Transverse colon (tissue), 4 donors: ENCODE measurements around the gene RBM19. TPM values are rescaled to one million over a fixed set of nuclear protein-coding genes. Genes with fewer than 3 reads are reported as not detected.

Experiments
- DNase-seq: peaks from one replicate; pipeline ENCODE4 v3.0.0-alpha.2; 2019
- H3K27ac ChIP-seq, 4 donors: fragments of 200-600 bp; sonication (generic); 2 replicates each; pipeline ENCODE4 v1.5.1; 2016 to 2018; ENCODE audit warnings: inconsistent platforms in 4 of 4
- H3K27me3 ChIP-seq: fragments of 200-600 bp; sonication (generic); 2 replicates; pipeline ENCODE4 v1.5.1; 2017; ENCODE audit warnings: inconsistent platforms
- H3K36me3 ChIP-seq, 4 donors: fragments of 200-600 bp; sonication (generic); 2 replicates each; pipeline ENCODE4 v1.5.1; 2017 to 2019; ENCODE audit warnings: inconsistent platforms in 4 of 4
- H3K4me1 ChIP-seq, 4 donors: fragments of 200-600 bp; sonication (generic); 2 replicates each; pipeline ENCODE4 v1.5.1; 2017 to 2020; ENCODE audit warnings: inconsistent platforms in 4 of 4
- H3K4me3 ChIP-seq, 4 donors: fragments of 200-600 bp; sonication (generic); 1 replicate in 1 of 4; 2 replicates in 3 of 4; pipeline versions ENCODE4 v1.5.1 to v1.6.1; 2017 to 2019; ENCODE audit warnings: inconsistent platforms in 4 of 4
- H3K9me3 ChIP-seq, 2 donors: fragments of 200-600 bp; sonication (generic); 2 replicates each; pipeline ENCODE4 v1.5.1; 2017 to 2019; ENCODE audit warnings: inconsistent platforms in 2 of 2
- EP300 ChIP-seq: sonication (generic); formaldehyde crosslinking; IDR thresholded peaks from one replicate; pipeline ENCODE4 v1.6.1; 2017; ENCODE audit warnings: antibody characterized with exemption, low read depth
- POLR2A ChIP-seq: fragments of 450-650 bp; IDR thresholded peaks from one replicate; pipeline ENCODE4 v1.6.1; 2016; ENCODE audit warnings: antibody characterized with exemption, mild to moderate bottlenecking, moderate library complexity
- POLR2AphosphoS5 ChIP-seq, 3 donors: sonication (generic); formaldehyde crosslinking; IDR thresholded peaks; one replicate each; pipeline ENCODE4 v1.6.1; 2016; ENCODE audit warnings: antibody characterized with exemption in 3 of 3
- WGBS, 2 donors: methylation state at CpG; one replicate each; pipeline ENCODE4 v1.1.5; 2018; ENCODE audit warnings: low coverage in 1 of 2; 5-methylcytosine and 5-hydroxymethylcytosine counted together
- in situ Hi-C, 4 donors: fragments of 200-750 bp; cut with MboI; loops; one replicate each; pipeline versions ENCODE4 v1.15.0 to v1.15.1; 2017; ENCODE audit warnings: low sequenced_read_pairs in 3 of 4, low pct_ligation_motif_present in 1 of 4, low pct_unique_long_range_greater_than_20kb in 1 of 4
- intact Hi-C: fragments of 100-400 bp; cut with DNase I; formaldehyde crosslinking; loops from one replicate; pipeline ENCODE4 v1.15.1; 2023; ENCODE audit warnings: low total_unique reads
- total RNA-seq, 4 donors: library from RNA; depleted of rRNA; stranded (reverse); fragments of >200 nt; gene quantifications; one replicate each; pipeline ENCODE4 v1.1.0, GENCODE V29; 2016
- TF ChIP-seq, protein P1 (sequence below), 5 experiments: fragments of 200-600 bp in 3 of 5; fragments of 450-650 bp in 2 of 5; sonication (generic) in 3 of 5; IDR thresholded peaks; 1 replicate in 2 of 5; 2 replicates in 3 of 5; pipeline ENCODE4 v1.5.1; 2016 to 2017; ENCODE audit warnings: antibody characterized with exemption in 5 of 5, inconsistent platforms in 3 of 5, mild to moderate bottlenecking in 2 of 5, moderate library complexity in 1 of 5

Gene RBM19
- total RNA-seq, 4 donors from 2014 or later, result 24.3 to 96.1 (median 28.7) TPM

DNA sequence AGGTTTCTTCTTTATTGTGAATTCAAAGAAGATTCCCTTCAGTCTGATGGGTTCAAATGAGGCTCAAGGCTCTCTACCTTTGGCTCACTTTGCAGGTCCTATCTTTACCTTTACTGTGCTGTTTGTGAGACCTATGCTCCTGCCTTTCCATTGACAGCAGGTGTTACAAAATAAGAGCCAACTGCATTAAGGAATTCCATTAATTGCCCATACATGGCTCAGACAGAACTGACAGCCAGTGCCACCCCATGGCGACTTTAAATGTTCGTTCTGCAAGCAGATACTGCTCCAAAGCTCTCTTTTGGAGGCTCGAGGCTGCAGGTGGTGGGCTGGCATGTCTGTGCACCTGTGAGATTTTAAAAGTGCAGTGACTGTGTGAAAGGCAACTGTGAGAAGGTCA lies 44.7 kb downstream of the RBM19 start:
- H3K4me3 ChIP-seq, result no peak overlapping the region
- no peak overlapping the region for H3K27ac ChIP-seq
- H3K27me3 ChIP-seq, result no peaks in the 10 kb centered on the region
- 93% methylated on average over 3 of the region's 3 CpGs; no CpG with 5 or more reads in 1 of the 2 donors for WGBS, 2 donors
- no peaks in the 10 kb centered on the region for H3K9me3 ChIP-seq
- TF ChIP-seq POLR2A, result no peak
- no peak for TF ChIP-seq POLR2AphosphoS5 (IDR thresholded peaks at IDR 0.05)
- TF ChIP-seq, protein P1, sequence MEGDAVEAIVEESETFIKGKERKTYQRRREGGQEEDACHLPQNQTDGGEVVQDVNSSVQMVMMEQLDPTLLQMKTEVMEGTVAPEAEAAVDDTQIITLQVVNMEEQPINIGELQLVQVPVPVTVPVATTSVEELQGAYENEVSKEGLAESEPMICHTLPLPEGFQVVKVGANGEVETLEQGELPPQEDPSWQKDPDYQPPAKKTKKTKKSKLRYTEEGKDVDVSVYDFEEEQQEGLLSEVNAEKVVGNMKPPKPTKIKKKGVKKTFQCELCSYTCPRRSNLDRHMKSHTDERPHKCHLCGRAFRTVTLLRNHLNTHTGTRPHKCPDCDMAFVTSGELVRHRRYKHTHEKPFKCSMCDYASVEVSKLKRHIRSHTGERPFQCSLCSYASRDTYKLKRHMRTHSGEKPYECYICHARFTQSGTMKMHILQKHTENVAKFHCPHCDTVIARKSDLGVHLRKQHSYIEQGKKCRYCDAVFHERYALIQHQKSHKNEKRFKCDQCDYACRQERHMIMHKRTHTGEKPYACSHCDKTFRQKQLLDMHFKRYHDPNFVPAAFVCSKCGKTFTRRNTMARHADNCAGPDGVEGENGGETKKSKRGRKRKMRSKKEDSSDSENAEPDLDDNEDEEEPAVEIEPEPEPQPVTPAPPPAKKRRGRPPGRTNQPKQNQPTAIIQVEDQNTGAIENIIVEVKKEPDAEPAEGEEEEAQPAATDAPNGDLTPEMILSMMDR (IDR thresholded peaks at IDR 0.05), result no peak
- TF ChIP-seq EP300, result no peak
- no peak for DNase-seq
- intact Hi-C loops, result no loop called here
- in situ Hi-C loops, result loop anchor here (25.0 kb wide), 2 partner anchors 459 to 484 kb away; partner anchors contain the start of gene LHX5 (in 2 of the 4)
- H3K36me3 ChIP-seq, result peaks cover 0 to 36% (median 12%) of the 10 kb centered on the region in 4 donors
- H3K4me1 ChIP-seq, result no peaks in the 10 kb centered on the region

DNA sequence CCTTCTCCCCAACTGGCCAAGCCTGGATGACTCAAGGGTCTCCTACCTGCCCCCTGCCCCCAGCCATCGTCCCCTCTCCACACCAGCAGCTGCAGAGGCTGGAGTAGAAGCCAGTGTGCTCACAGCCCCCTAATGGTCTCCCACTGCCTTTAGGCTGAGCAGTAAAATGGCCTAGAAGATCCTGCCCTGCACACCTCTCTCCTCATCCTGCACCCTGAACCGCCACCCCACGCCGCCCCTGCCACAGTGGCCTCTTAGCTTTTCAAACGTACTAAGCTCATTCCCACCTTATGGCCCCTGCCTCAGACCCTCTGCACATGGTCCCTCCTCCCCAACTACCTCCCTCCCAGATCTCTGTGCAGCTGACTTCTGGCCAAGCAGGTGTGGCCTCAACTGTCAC lies 46.3 kb downstream of the RBM19 start:
- intact Hi-C loops, result loop anchor here (10.0 kb wide), 1 partner anchor 455 kb away; no protein-coding TSS in a partner anchor
- no peak overlapping the region for H3K27ac ChIP-seq
- TF ChIP-seq POLR2AphosphoS5 (IDR thresholded peaks at IDR 0.05) (no peak), EP300 (no peak), POLR2A (no peak)
- TF ChIP-seq, protein P1 (IDR thresholded peaks at IDR 0.05), result no peak

DNA sequence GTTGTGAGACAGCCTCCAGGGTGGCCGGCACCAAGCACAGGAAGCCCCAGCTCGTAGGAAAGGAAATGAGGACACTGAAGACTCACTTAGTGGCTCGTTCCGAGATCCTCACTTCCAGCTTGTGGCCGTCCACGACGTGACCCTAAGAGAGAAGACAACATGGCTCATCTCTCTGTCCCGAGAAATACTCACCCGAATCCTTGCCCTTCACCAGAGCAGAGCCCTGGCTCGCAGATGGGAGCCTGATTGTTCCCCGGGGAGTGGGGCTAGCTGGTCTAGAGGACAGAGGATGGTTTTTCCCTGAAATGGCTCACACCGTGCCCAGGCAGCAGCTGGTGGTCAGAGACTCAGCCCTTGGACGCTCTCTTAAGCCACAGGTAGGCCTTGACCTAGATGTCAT lies 47.8 kb downstream of the RBM19 start:
- intact Hi-C loops, result loop anchor here (10.0 kb wide), 1 partner anchor 454 kb away; no protein-coding TSS in a partner anchor
- TF ChIP-seq, protein P1 (IDR thresholded peaks at IDR 0.05), result no peak
- TF ChIP-seq POLR2AphosphoS5 (IDR thresholded peaks at IDR 0.05) (no peak), POLR2A (no peak)

More for the DNA sequence above, 46.3 kb downstream of the RBM19 start:
- H3K4me3 ChIP-seq, result no peak overlapping the region
- in situ Hi-C loops, result loop anchor here (25.0 kb wide), 2 partner anchors 457 to 482 kb away; partner anchors contain the start of gene LHX5 (in 2 of the 4)
- WGBS, 2 donors, result 94% methylated on average over 5 of the region's 5 CpGs; no CpG with 5 or more reads in 1 of the 2 donors
- H3K27me3 ChIP-seq, result no peaks in the 10 kb centered on the region
- no peaks in the 10 kb centered on the region for H3K4me1 ChIP-seq
- no peak for DNase-seq
- H3K9me3 ChIP-seq, result no peaks in the 10 kb centered on the region
- peaks cover 0 to 26% (median 9%) of the 10 kb centered on the region in 4 donors for H3K36me3 ChIP-seq

DNA sequence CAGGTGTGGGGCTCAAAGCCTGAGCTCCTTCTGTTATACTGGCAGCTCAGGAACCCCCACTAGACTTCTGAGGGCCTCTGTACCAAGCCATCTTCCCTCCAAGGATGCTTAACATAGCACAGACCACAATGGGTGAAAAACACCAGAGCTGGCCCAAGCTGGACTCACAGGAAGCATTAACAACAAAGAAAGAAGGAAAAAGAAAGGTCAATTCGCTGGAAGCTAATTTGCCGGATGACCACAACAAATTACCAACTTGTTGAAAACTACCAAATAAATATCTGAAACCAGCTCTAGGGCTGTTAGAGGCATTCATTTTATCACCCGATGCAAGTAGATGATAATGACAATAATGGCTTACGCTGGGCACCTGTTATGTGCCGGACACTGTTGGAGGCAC lies 48.7 kb downstream of the RBM19 start:
- H3K4me3 ChIP-seq, result no peak overlapping the region
- H3K9me3 ChIP-seq, result no peaks in the 10 kb centered on the region
- DNase-seq, result no peak
- no peak overlapping the region for H3K27ac ChIP-seq
- 93 to 96% methylated on average over 3 to 5 of the region's 5 CpGs for WGBS, 2 donors
- TF ChIP-seq, protein P1 (IDR thresholded peaks at IDR 0.05), result no peak
- TF ChIP-seq POLR2AphosphoS5 (IDR thresholded peaks at IDR 0.05) (no peak), EP300 (no peak), POLR2A (no peak)
- in situ Hi-C loops, result loop anchor here (25.0 kb wide), 2 partner anchors 455 to 480 kb away; partner anchors contain the start of gene LHX5 (in 2 of the 4)
- no peaks in the 10 kb centered on the region for H3K27me3 ChIP-seq
- H3K36me3 ChIP-seq, result peaks cover 0 to 11% (median 4%) of the 10 kb centered on the region in 4 donors
- intact Hi-C loops, result loop anchor here (10.0 kb wide), 1 partner anchor 453 kb away; no protein-coding TSS in a partner anchor
- no peaks in the 10 kb centered on the region for H3K4me1 ChIP-seq

More for the DNA sequence above, 47.8 kb downstream of the RBM19 start:
- peaks cover 0 to 15% (median 4%) of the 10 kb centered on the region in 4 donors for H3K36me3 ChIP-seq
- H3K27me3 ChIP-seq, result no peaks in the 10 kb centered on the region
- no peak overlapping the region for H3K4me3 ChIP-seq
- in situ Hi-C loops, result loop anchor here (25.0 kb wide), 2 partner anchors 456 to 481 kb away; partner anchors contain the start of gene LHX5 (in 2 of the 4)
- DNase-seq, result no peak
- WGBS, 2 donors, result 79 to 89% methylated on average over 4 to 13 of the region's 13 CpGs
- H3K9me3 ChIP-seq, result no peaks in the 10 kb centered on the region
- no peaks in the 10 kb centered on the region for H3K4me1 ChIP-seq
- H3K27ac ChIP-seq, result no peak overlapping the region
